Endothelial cell of umbilical vein (primary cell): ENCODE data around the gene KLF13. TPM values are rescaled to one million over a fixed set of nuclear protein-coding genes. Genes with fewer than 3 reads are reported as not detected.

Experiments used
- BruUV-seq: library from RNA; stranded (reverse); fragments of 400-500 nt; replicated peaks from 2 replicates; lab custom pipeline; 2021; lab: Mats Ljungman, UMichigan
- CTCF ChIA-PET: fragments of 300-600, 350-600 bp; sonication (Branson Sonifier 250); formaldehyde crosslinking; loops from one replicate; lab custom pipeline; 2021; ENCODE audit warnings: antibody characterized with exemption, inconsistent platforms; lab: Charles Lee
- POLR2A ChIA-PET: fragments of 300-600, 350-600 bp; sonication (Branson Sonifier 250); formaldehyde crosslinking; loops from one replicate; lab custom pipeline; 2021; ENCODE audit warnings: antibody characterized with exemption, inconsistent platforms; lab: Charles Lee
- DNase-seq: peaks from one replicate; pipeline ENCODE4 v3.0.0-alpha.2; 2011; ENCODE audit warnings: low read depth, low spot score
- FAIRE-seq: peaks from 2 replicates; lab custom pipeline; 2011; peaks lifted over from hg19 to GRCh38; lab: Jason Lieb, UNC
- H2AFZ ChIP-seq: 2 replicates; pipeline ENCODE4 v1.6.0; 2012; ENCODE audit warnings: low read depth, low read length, control low read depth, inconsistent platforms
- H3K27ac ChIP-seq: 2 replicates; pipeline ENCODE4 v1.5.1; 2011; ENCODE audit warnings: low read depth, mild to moderate bottlenecking, control low read depth, low read length, moderate library complexity; ENCODE audit not compliant: insufficient read depth
- H3K27me3 ChIP-seq, 2 experiments: 2 replicates each; pipeline versions ENCODE4 v1.6.0 to v1.6.1; 2011; ENCODE audit warnings: low read length in 2 of 2, mixed read lengths in 1 of 2; ENCODE audit not compliant: control insufficient read depth in 2 of 2, insufficient read depth in 2 of 2
- H3K36me3 ChIP-seq, 2 experiments: 2 replicates in 1 of 2; 3 replicates in 1 of 2; pipeline ENCODE4 v1.5.1; 2011; ENCODE audit warnings: low read length in 2 of 2, mild to moderate bottlenecking in 1 of 2, moderate library complexity in 1 of 2; ENCODE audit not compliant: control insufficient read depth in 2 of 2, insufficient read depth in 2 of 2; ENCODE audit errors: extremely low read depth in 1 of 2
- H3K4me1 ChIP-seq: 3 replicates; pipeline ENCODE4 v1.5.1; 2011; ENCODE audit warnings: mild to moderate bottlenecking, low read length; ENCODE audit not compliant: control insufficient read depth, insufficient read depth; ENCODE audit errors: extremely low read depth
- H3K4me2 ChIP-seq: 2 replicates; pipeline ENCODE4 v1.6.1; 2011; ENCODE audit warnings: low read length, control low read depth, mixed read lengths; ENCODE audit not compliant: insufficient read depth
- H3K4me3 ChIP-seq, 3 experiments: fragments of 200-600 bp in 1 of 3; sonication (generic), shearing (Covaris generic) in 1 of 3; replicated peaks in 1 of 3; 2 replicates each; pipeline ENCODE4 v1.5.1; 2011 to 2016; ENCODE audit warnings: control low read depth in 3 of 3, low read length in 3 of 3, mild to moderate bottlenecking in 2 of 3, inconsistent platforms in 1 of 3, low read depth in 1 of 3, moderate library complexity in 1 of 3; ENCODE audit not compliant: insufficient read depth in 1 of 3
- H3K79me2 ChIP-seq: 2 replicates; pipeline ENCODE4 v1.6.0; 2012; ENCODE audit warnings: low read length, inconsistent platforms; ENCODE audit not compliant: control insufficient read depth, insufficient read depth
- H3K9ac ChIP-seq: replicated peaks from 2 replicates; pipeline ENCODE3; 2011; ENCODE audit warnings: low read length, control low read depth; ENCODE audit not compliant: insufficient read depth; ENCODE audit errors: extremely low read depth
- H3K9me1 ChIP-seq: replicated peaks from 3 replicates; pipeline ENCODE4 v1.6.0; 2011; ENCODE audit warnings: mild to moderate bottlenecking, low read length; ENCODE audit not compliant: control insufficient read depth, insufficient read depth; ENCODE audit errors: extremely low read depth
- H3K9me3 ChIP-seq: replicated peaks from 2 replicates; pipeline ENCODE4 v1.5.1; 2012; ENCODE audit warnings: low read length, inconsistent platforms; ENCODE audit not compliant: control insufficient read depth, insufficient read depth
- H4K20me1 ChIP-seq: replicated peaks from 2 replicates; pipeline ENCODE3; 2011; ENCODE audit warnings: mild to moderate bottlenecking, low read length; ENCODE audit not compliant: control insufficient read depth, insufficient read depth; ENCODE audit errors: extremely low read depth
- CTCF ChIP-seq, 2 donors: IDR thresholded peaks; 1 replicate in 1 of 2; 2 replicates in 1 of 2; pipeline ENCODE4 v1.5.1; 2011; ENCODE audit warnings: low read length in 2 of 2, mild to moderate bottlenecking in 2 of 2, moderate library complexity in 2 of 2, control low read depth in 1 of 2, inconsistent platforms in 1 of 2, low read depth in 1 of 2; ENCODE audit not compliant: insufficient read depth in 1 of 2; ENCODE audit errors: extremely low read depth in 1 of 2
- EZH2 ChIP-seq: IDR thresholded peaks from 2 replicates; pipeline ENCODE4 v1.6.1; 2012; ENCODE audit warnings: borderline replicate concordance, low read depth, mild to moderate bottlenecking, moderate library complexity, low read length, inconsistent platforms; ENCODE audit not compliant: severe bottlenecking
- FOS ChIP-seq: IDR thresholded peaks from 2 replicates; pipeline ENCODE4 v1.6.1; 2011; ENCODE audit warnings: mild to moderate bottlenecking, low read length, moderate library complexity, borderline replicate concordance; ENCODE audit not compliant: insufficient read depth
- GATA2 ChIP-seq: IDR thresholded peaks from 2 replicates; pipeline ENCODE4 v1.7.0; 2011; ENCODE audit warnings: low read depth, mild to moderate bottlenecking, moderate library complexity, mixed read lengths, low read length; ENCODE audit not compliant: insufficient read length, insufficient read depth
- JUN ChIP-seq: IDR thresholded peaks from 2 replicates; pipeline ENCODE4 v1.6.1; 2011; ENCODE audit warnings: borderline replicate concordance, low read depth; ENCODE audit not compliant: insufficient read length, insufficient read depth
- MAX ChIP-seq: IDR thresholded peaks from 2 replicates; pipeline ENCODE4 v1.6.1; 2011; ENCODE audit not compliant: insufficient read depth, insufficient read length
- MYC ChIP-seq: IDR thresholded peaks from one replicate; pipeline ENCODE4 v1.6.1; 2011; ENCODE audit warnings: mild to moderate bottlenecking, low read depth, low read length
- POLR2A ChIP-seq: IDR thresholded peaks from 2 replicates; pipeline ENCODE4 v1.6.1; 2012; ENCODE audit warnings: low read depth, mild to moderate bottlenecking, control low read depth, low read length
- POLR2AphosphoS5 ChIP-seq: IDR thresholded peaks from 2 replicates; pipeline ENCODE4 v1.6.1; 2012; ENCODE audit warnings: low read depth, mild to moderate bottlenecking, control low read depth, low read length, moderate library complexity; ENCODE audit not compliant: insufficient read depth
- dilution Hi-C: fragments of 300-500 bp; cut with MboI; formaldehyde crosslinking; loops from one replicate; pipeline ENCODE4 v1.15.0; 2019; ENCODE audit warnings: low sequenced_read_pairs; ENCODE audit not compliant: extremely low pct_ligation_motif_present
- intact Hi-C: fragments of 100-400 bp; cut with micrococcal nuclease; formaldehyde crosslinking; loops from one replicate; pipeline ENCODE4 v1.10.0; 2022
- polyA plus RNA-seq, 4 experiments: library from polyadenylated mRNA; depleted of rRNA in 3 of 4; stranded (reverse) in 3 of 4; unstranded in 1 of 4; fragments of >200 nt; gene quantifications; 2 replicates each; pipeline versions ENCODE4 v1.2.1 to v1.2.3, GENCODE V29; 2011 to 2012; ENCODE audit warnings: missing spikeins in 1 of 4
- total RNA-seq: library from RNA; stranded (reverse); gene quantifications from 2 replicates; pipeline ENCODE4 v1.2.3, GENCODE V29; 2021

KLF13 gene
- total and polyA plus RNA-seq, 2 donors (not counting 3 experiments of a cell fraction or from before 2014, with no cell fraction given), result 10.1 to 31.9 TPM

- intact Hi-C loops (no loop called here), dilution Hi-C loops (no loop called here)
- Histone ChIP-seq H3K27ac (no peak overlapping the region), H3K9me3 (no peaks in the 10 kb centered on the region), H3K4me2 (no peak overlapping the region), H4K20me1 (no peaks in the 10 kb centered on the region), H3K27me3 (no peaks in the 10 kb centered on the region), H3K36me3 (no peaks in the 10 kb centered on the region), H3K9me1 (no peaks in the 10 kb centered on the region), H3K9ac (no peak overlapping the region), H3K4me1 (peaks cover 27% of the 10 kb centered on the region), H3K79me2 (no peaks in the 10 kb centered on the region), H3K4me3 (no peak overlapping the region), H2AFZ (no peak overlapping the region)
- TF ChIP-seq POLR2AphosphoS5 (no peak), GATA2 (no peak), MYC (no peak), POLR2A (no peak), CTCF (IDR thresholded peaks at IDR 0.05; ENCODE audit: extremely low read depth in 1 of 2, insufficient read depth in 1 of 2, low read depth in 1 of 2, low read length in 2 of 2) (no peak), EZH2 (no peak), FOS (no peak), MAX (no peak), JUN (no peak)
- CTCF ChIA-PET, result interaction anchor here (3.0 kb wide), 1 partner anchor 34 kb away, joined by 11 read pairs; no protein-coding TSS in a partner anchor
- FAIRE-seq, result no peak
- POLR2A ChIA-PET, result no interaction called here
- no peak for DNase-seq
- no TSS peak for BruUV-seq
These were observed 74.6 kb downstream of the KLF13 start for GRCh38 chr15:31401282-31401681.
